ENCODE data around the gene RIPOR3. TPM values are rescaled to one million over a fixed set of nuclear protein-coding genes. Genes with fewer than 3 reads are reported as not detected.

RIPOR3 gene
- total and polyA plus RNA-seq, 4 donors: 5.6 to 90.3 (median 16.3) TPM

DNA sequence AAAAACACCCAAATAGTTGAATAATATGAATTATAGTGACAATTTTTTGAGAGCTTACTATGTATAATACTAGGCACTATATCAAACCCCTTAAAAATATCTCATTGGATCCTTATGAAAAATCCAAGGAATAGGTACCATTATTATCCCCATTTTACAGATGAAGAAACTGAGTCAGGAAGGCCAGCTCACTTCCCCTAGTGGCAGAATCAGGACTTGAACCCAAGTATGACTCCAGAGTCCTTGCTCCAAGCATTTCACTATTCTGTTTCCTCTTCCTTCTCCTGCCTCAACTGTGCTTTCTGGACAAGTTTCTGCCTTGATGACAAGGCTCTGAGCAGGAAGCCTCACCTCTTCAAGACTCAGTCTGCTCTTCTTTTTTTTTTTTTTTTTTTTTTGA, 29.2 kb upstream of the RIPOR3 start:
- Histone ChIP-seq H3K36me3 (ENCODE audit: control insufficient read depth in 4 of 4, insufficient read depth in 3 of 4, low read depth in 1 of 4, low read length in 3 of 4) (no peaks in the 10 kb centered on the region), H3K9me3 (ENCODE audit: control insufficient read depth in 4 of 4, low read length in 3 of 4) (no peaks in the 10 kb centered on the region), H3K4me1 (ENCODE audit: control insufficient read depth in 4 of 4, insufficient read depth in 4 of 4, low read length in 3 of 4) (no peaks in the 10 kb centered on the region), H3K9ac (ENCODE audit: low read depth in 1 of 2, low read length in 2 of 2) (no peak overlapping the region), H3K27me3 (ENCODE audit: control insufficient read depth in 4 of 4, insufficient read depth in 4 of 4, low read length in 3 of 4) (no peaks in the 10 kb centered on the region), H3K27ac (ENCODE audit: low read depth in 1 of 2, low read length in 2 of 2) (no peak overlapping the region), H3K4me3 (ENCODE audit: low read depth in 1 of 3, low read length in 3 of 3) (no peak overlapping the region)
- DNase-seq (ENCODE audit: low spot score): no peak
- no peak for TF ChIP-seq ZBTB33 (IDR thresholded peaks at IDR 0.05)
- TF ChIP-seq MAX (IDR thresholded peaks at IDR 0.05): no peak
- TF ChIP-seq RAD21 (IDR thresholded peaks at IDR 0.05): no peak
- TF ChIP-seq YY1 (IDR thresholded peaks at IDR 0.05): no peak
- TF ChIP-seq FOXA1 (IDR thresholded peaks at IDR 0.05): no peak
- TF ChIP-seq ATF3 (IDR thresholded peaks at IDR 0.05): no peak
- no peak for TF ChIP-seq GABPA (IDR thresholded peaks at IDR 0.05 in 1 of 2, conservative IDR thresholded peaks at IDR 0.05 in 1 of 2)
- TF ChIP-seq EGR1 (IDR thresholded peaks at IDR 0.05; ENCODE audit: low read depth in 2 of 2): no peak
- no peak for TF ChIP-seq HNF4A (conservative IDR thresholded peaks at IDR 0.05)
- no peak for TF ChIP-seq RXRA (IDR thresholded peaks at IDR 0.05)
- no peak for TF ChIP-seq NR2F2 (IDR thresholded peaks at IDR 0.05)
- no peak for TF ChIP-seq JUND (IDR thresholded peaks at IDR 0.05)

GRCh38 chr20:50720026-50720425, 28.7 kb upstream of the RIPOR3 start:
- Histone ChIP-seq H3K9ac (ENCODE audit: low read depth in 1 of 2, low read length in 2 of 2) (no peak overlapping the region), H3K4me1 (ENCODE audit: control insufficient read depth in 4 of 4, insufficient read depth in 4 of 4, low read length in 3 of 4) (no peaks in the 10 kb centered on the region), H3K27me3 (ENCODE audit: control insufficient read depth in 4 of 4, insufficient read depth in 4 of 4, low read length in 3 of 4) (no peaks in the 10 kb centered on the region), H3K36me3 (ENCODE audit: control insufficient read depth in 4 of 4, insufficient read depth in 3 of 4, low read depth in 1 of 4, low read length in 3 of 4) (no peaks in the 10 kb centered on the region), H3K9me3 (ENCODE audit: control insufficient read depth in 4 of 4, low read length in 3 of 4) (no peaks in the 10 kb centered on the region), H3K27ac (ENCODE audit: low read depth in 1 of 2, low read length in 2 of 2) (no peak overlapping the region), H3K4me3 (ENCODE audit: low read depth in 1 of 3, low read length in 3 of 3) (no peak overlapping the region)
- TF ChIP-seq FOXA1 (IDR thresholded peaks at IDR 0.05) (no peak), GABPA (IDR thresholded peaks at IDR 0.05 in 1 of 2, conservative IDR thresholded peaks at IDR 0.05 in 1 of 2) (no peak), EGR1 (IDR thresholded peaks at IDR 0.05; ENCODE audit: low read depth in 2 of 2) (no peak), ZBTB33 (IDR thresholded peaks at IDR 0.05) (no peak)
- 93% methylated on average over 5 of the region's 5 CpGs for WGBS
- DNase-seq (ENCODE audit: low spot score): no peak

DNA sequence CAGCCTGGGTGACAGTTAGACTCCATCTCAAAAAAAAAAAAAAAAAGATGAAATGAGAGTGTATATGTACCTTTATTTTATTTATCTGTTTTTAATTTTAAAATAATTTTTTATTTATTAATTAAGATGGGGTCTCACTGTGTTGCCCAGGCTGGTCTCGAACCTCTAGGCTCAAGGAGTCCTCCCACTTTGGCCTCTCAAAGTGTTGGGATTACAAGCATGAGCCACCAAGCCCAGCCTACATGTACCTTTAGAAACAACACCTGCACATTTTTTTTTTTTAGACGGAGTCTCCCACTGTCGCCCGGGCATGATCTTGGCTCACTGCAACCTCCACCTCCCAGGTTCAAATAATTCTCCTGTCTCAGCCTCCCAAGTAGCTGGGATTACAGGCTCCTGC, 28.0 kb upstream of the RIPOR3 start:
- H3K27me3 ChIP-seq (ENCODE audit: control insufficient read depth in 4 of 4, insufficient read depth in 4 of 4, low read length in 3 of 4): no peaks in the 10 kb centered on the region
- no peak for TF ChIP-seq CTCF (IDR thresholded peaks at IDR 0.05; ENCODE audit: low read depth, low read length, missing input control)
- no peak for TF ChIP-seq ATF3 (IDR thresholded peaks at IDR 0.05)
- TF ChIP-seq RXRA (IDR thresholded peaks at IDR 0.05): no peak
- no peak overlapping the region for H3K4me3 ChIP-seq (ENCODE audit: low read depth in 1 of 3, low read length in 3 of 3)
- H3K9me3 ChIP-seq (ENCODE audit: control insufficient read depth in 4 of 4, low read length in 3 of 4): no peaks in the 10 kb centered on the region
- no peak for DNase-seq (ENCODE audit: low spot score)
- H3K27ac ChIP-seq (ENCODE audit: low read depth in 1 of 2, low read length in 2 of 2): no peak overlapping the region
- no peaks in the 10 kb centered on the region for H3K4me1 ChIP-seq (ENCODE audit: control insufficient read depth in 4 of 4, insufficient read depth in 4 of 4, low read length in 3 of 4)
- WGBS: 95% methylated on average over 4 of the region's 4 CpGs
- no peak overlapping the region for H3K9ac ChIP-seq (ENCODE audit: low read depth in 1 of 2, low read length in 2 of 2)
- H3K36me3 ChIP-seq (ENCODE audit: control insufficient read depth in 4 of 4, insufficient read depth in 3 of 4, low read depth in 1 of 4, low read length in 3 of 4): no peaks in the 10 kb centered on the region

Data from liver (tissue), 9 donors.